Right lobe of liver (tissue), 4 donors: Measurements from ENCODE around the gene FAM3C.

Experiments
- CTCF ChIP-seq, 4 donors: fragments of 200-600 bp in 3 of 4; fragments of 450-650 bp in 1 of 4; IDR thresholded peaks; one replicate each; pipeline versions ENCODE4 v1.5.1 to v1.8.0; 2016 to 2022; ENCODE audit warnings: antibody characterized with exemption in 4 of 4, mild to moderate bottlenecking in 2 of 4
- POLR2A ChIP-seq: fragments of 450-650 bp; IDR thresholded peaks from one replicate; pipeline ENCODE4 v1.6.1; 2017; ENCODE audit warnings: antibody characterized with exemption, mild to moderate bottlenecking
- donor health status: DM: no; HTN: no; CAD: no.
- donor health status: DM: no; HTN: no; CAD: no.
- donor health status: DM: no; HTN: yes; CAD: no.

DNA sequence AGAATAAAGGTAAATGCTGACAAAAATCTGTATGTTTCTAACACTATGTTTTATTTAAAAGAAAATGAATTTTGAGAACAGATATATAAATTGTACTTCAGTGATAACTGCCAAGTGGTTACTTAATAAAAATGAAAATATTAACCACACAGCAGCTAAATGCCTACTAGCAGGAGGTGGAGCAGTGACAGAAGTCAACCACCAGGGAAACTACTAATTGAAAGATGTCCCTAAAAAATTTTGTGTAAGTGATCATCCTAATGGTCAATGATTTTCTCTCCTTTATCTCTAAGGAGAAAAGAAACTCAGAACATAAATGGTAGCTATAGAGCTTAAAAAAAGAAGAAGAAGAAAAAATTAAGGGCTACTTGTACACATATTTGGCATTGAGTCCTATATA lies 44.4 kb downstream of the FAM3C start:
- TF ChIP-seq POLR2A (no peak), CTCF (IDR thresholded peaks at IDR 0.05) (no peak)
